Hindlimb muscle (tissue), 1 donor: ENCODE measurements around the gene TBX5. TPM values are rescaled to one million over a fixed set of nuclear protein-coding genes. Genes with fewer than 3 reads are reported as not detected.

Source experiments
- DNase-seq: peaks from one replicate; pipeline ENCODE4 v3.0.0-alpha.2; 2013
- polyA plus RNA-seq: library from polyadenylated mRNA; unstranded; fragments of 120-200 nt; gene quantifications from one replicate; pipeline ENCODE4 v1.2.1, GENCODE V29; 2013; ENCODE audit not compliant: insufficient read length

Gene TBX5
- polyA plus RNA-seq, result 0.43 TPM

- DNase-seq, result peak; percentile 62
Observed at GRCh38 chr12:114405519-114406271, at the start of gene TBX5. TBX5 (minus strand) TSS chr12:114406144; CDS start chr12:114403898, 2,246 bp downstream.

GRCh38 chr12:114451657-114452056 lies 45.7 kb upstream of the TBX5 start:
- no peak for DNase-seq

GRCh38 chr12:114450515-114451300 lies 44.8 kb upstream of the TBX5 start:
- no peak for DNase-seq

GRCh38 chr12:114450019-114450418 lies 44.1 kb upstream of the TBX5 start:
- no peak for DNase-seq

GRCh38 chr12:114448618-114448933 lies 42.6 kb upstream of the TBX5 start:
- DNase-seq, result no peak

GRCh38 chr12:114447799-114448617 lies 42.1 kb upstream of the TBX5 start:
- DNase-seq, result no peak

GRCh38 chr12:114447274-114447716 lies 41.4 kb upstream of the TBX5 start:
- DNase-seq, result no peak

GRCh38 chr12:114445401-114446323 lies 39.7 kb upstream of the TBX5 start:
- DNase-seq, result no peak

GRCh38 chr12:114444422-114445279 lies 38.7 kb upstream of the TBX5 start:
- no peak for DNase-seq

- no peak for DNase-seq
Observed at GRCh38 chr12:114443607-114444421, 37.9 kb upstream of the TBX5 start.

GRCh38 chr12:114442578-114442977 lies 36.6 kb upstream of the TBX5 start:
- DNase-seq, result no peak

GRCh38 chr12:114441545-114441944 lies 35.6 kb upstream of the TBX5 start:
- DNase-seq, result no peak

- DNase-seq, result no peak
Observed at GRCh38 chr12:114441039-114441383, 35.1 kb upstream of the TBX5 start.

GRCh38 chr12:114440270-114441038 lies 34.5 kb upstream of the TBX5 start:
- DNase-seq, result no peak

GRCh38 chr12:114439817-114440216 lies 33.9 kb upstream of the TBX5 start:
- no peak for DNase-seq

- no peak for DNase-seq
Observed at GRCh38 chr12:114439261-114439683, 33.3 kb upstream of the TBX5 start.

- DNase-seq, result no peak
Observed at GRCh38 chr12:114438635-114439256, 32.8 kb upstream of the TBX5 start.

- DNase-seq, result no peak
Observed at GRCh38 chr12:114434341-114434740, 28.4 kb upstream of the TBX5 start.

GRCh38 chr12:114431902-114432301 lies 26.0 kb upstream of the TBX5 start:
- DNase-seq, result no peak
